DMS153 (cell line): Measurements from ENCODE around the gene AATK.

Experiments
- DNase-seq: peaks from one replicate; lab custom pipeline; 2025; lab: John Stamatoyannopoulos, UW

Gene AATK

GRCh38 chr17:81071761-81072741, 94.0 kb downstream of the AATK start:
- DNase-seq, result no peak

- no peak for DNase-seq
Measured at GRCh38 chr17:81070541-81071246, 95.3 kb downstream of the AATK start.

- no peak for DNase-seq
Measured at GRCh38 chr17:81069135-81069645, 96.8 kb downstream of the AATK start.

GRCh38 chr17:81068411-81069134, 97.4 kb downstream of the AATK start:
- DNase-seq, result no peak

- DNase-seq, result no peak
Measured at GRCh38 chr17:81067391-81067811, 98.6 kb downstream of the AATK start.
